Daoy (cell line): ENCODE data around the gene LRRC57. TPM values are rescaled to one million over a fixed set of nuclear protein-coding genes. Genes with fewer than 3 reads are reported as not detected.
A peak's percentile ranks its signal among the peaks of the same experiment; 100 is the strongest.
"Not testable (repeated sequence)": the region's sequence is repeated elsewhere in the genome, so short reads cannot be mapped to it uniquely, and the experiment has no call there.

ENCODE experiments used
- DNase-seq: peaks from one replicate; pipeline ENCODE4 v3.0.0-alpha.2; 2015; ENCODE audit warnings: low read depth
- total RNA-seq: library from RNA; depleted of rRNA; stranded (reverse); fragments of >200 nt; shearing (Covaris generic); gene quantifications from 2 replicates; pipeline ENCODE4 v1.2.3, GENCODE V29; 2014; rRNA removed

Gene LRRC57
- 12.1 and 13.3 TPM in 2 replicates for total RNA-seq

- DNase-seq, result peak; percentile 92
Observed at GRCh38 chr15:42548249-42549031, at the start of gene LRRC57, which contains the start of gene HAUS2. LRRC57 (minus strand) TSS chr15:42548793; CDS start chr15:42548434, 359 bp downstream. HAUS2 (plus strand) TSS chr15:42548838; CDS start chr15:42548873, 35 bp downstream.

- no peak for DNase-seq
Observed at GRCh38 chr15:42595626-42596240, 47.1 kb upstream of the LRRC57 start.

- no peak for DNase-seq
Observed at GRCh38 chr15:42594095-42594494, 45.5 kb upstream of the LRRC57 start.

- DNase-seq, result no peak
Observed at GRCh38 chr15:42593143-42593542, 44.5 kb upstream of the LRRC57 start.

GRCh38 chr15:42592716-42593115 lies 44.1 kb upstream of the LRRC57 start:
- DNase-seq, result no peak

- DNase-seq, result no peak
Observed at GRCh38 chr15:42591238-42591934, 42.8 kb upstream of the LRRC57 start.

GRCh38 chr15:42590619-42591237 lies 42.1 kb upstream of the LRRC57 start:
- DNase-seq, result no peak

GRCh38 chr15:42584031-42584765 lies 35.6 kb upstream of the LRRC57 start:
- peak; percentile 40 for DNase-seq

- no peak for DNase-seq
Observed at GRCh38 chr15:42582569-42583375, 34.2 kb upstream of the LRRC57 start.

- peak; percentile 85 for DNase-seq
Observed at GRCh38 chr15:42581272-42581730, 32.7 kb upstream of the LRRC57 start.

GRCh38 chr15:42578984-42579537 lies 30.5 kb upstream of the LRRC57 start:
- no peak for DNase-seq

- peak; percentile 70 for DNase-seq
Observed at GRCh38 chr15:42577514-42578031, 29.0 kb upstream of the LRRC57 start.

GRCh38 chr15:42576776-42577175 lies 28.2 kb upstream of the LRRC57 start:
- DNase-seq, result no peak

GRCh38 chr15:42576040-42576594 lies 27.5 kb upstream of the LRRC57 start:
- no peak for DNase-seq

GRCh38 chr15:42575188-42576039 lies 26.8 kb upstream of the LRRC57 start, which contains the start of gene STARD9:
STARD9 (plus strand) TSS chr15:42575606; CDS start chr15:42575716, 110 bp downstream.
- peak; percentile 99 for DNase-seq

GRCh38 chr15:42558739-42559138 lies 10.1 kb upstream of the LRRC57 start:
- DNase-seq, result no peak

- DNase-seq, result not testable (repeated sequence)
Observed at GRCh38 chr15:42556550-42557207, 8.1 kb upstream of the LRRC57 start.

- no peak for DNase-seq
Observed at GRCh38 chr15:42553554-42553953, 5.0 kb upstream of the LRRC57 start.
